ENCODE measurements around the gene ANO9.

GRCh38 chr11:491358-491757, 49.5 kb upstream of the ANO9 start:
- TF ChIP-seq POLR2A (IDR thresholded peaks at IDR 0.05) (no peak), CTCF (IDR thresholded peaks at IDR 0.05) (no peak)

All from upper lobe of left lung (tissue), 4 donors.